HG03175 (cell line): Measurements from ENCODE around the gene MEF2A.
A peak's percentile ranks its signal among the peaks of the same experiment; 100 is the strongest.
"Not testable (repeated sequence)": the region's sequence is repeated elsewhere in the genome, so short reads cannot be mapped to it uniquely, and the experiment has no call there.

Experiments
- ATAC-seq: cut with Tn5 transposase; IDR thresholded peaks from one replicate; pipeline ENCODE4 v1.9.1; 2021; ENCODE audit warnings: mild to moderate bottlenecking, moderate library complexity; ENCODE audit not compliant: unreplicated experiment

Gene MEF2A

GRCh38 chr15:99644913-99645542, 79.2 kb downstream of the MEF2A start:
- ATAC-seq = no peak

- ATAC-seq = no peak
Observed at GRCh38 chr15:99645543-99645935, 79.8 kb downstream of the MEF2A start.

GRCh38 chr15:99645951-99646350, 80.2 kb downstream of the MEF2A start:
- no peak for ATAC-seq

GRCh38 chr15:99651023-99651807, 85.4 kb downstream of the MEF2A start:
- ATAC-seq = no peak

GRCh38 chr15:99656205-99656604, 90.4 kb downstream of the MEF2A start:
- ATAC-seq = no peak

GRCh38 chr15:99657996-99658395, 92.2 kb downstream of the MEF2A start:
- ATAC-seq = no peak

GRCh38 chr15:99662903-99663302, 97.1 kb downstream of the MEF2A start:
- ATAC-seq = no peak

GRCh38 chr15:99666073-99666472, 100.3 kb downstream of the MEF2A start:
- not testable (repeated sequence) for ATAC-seq

GRCh38 chr15:99668533-99669182, 102.9 kb downstream of the MEF2A start:
- no peak for ATAC-seq

GRCh38 chr15:99669250-99669649, 103.5 kb downstream of the MEF2A start:
- no peak for ATAC-seq

- no peak for ATAC-seq
Observed at GRCh38 chr15:99671926-99672635, 106.3 kb downstream of the MEF2A start.

GRCh38 chr15:99673111-99673510, 107.3 kb downstream of the MEF2A start:
- no peak for ATAC-seq

GRCh38 chr15:99674279-99674678, 108.5 kb downstream of the MEF2A start:
- ATAC-seq = no peak

GRCh38 chr15:99677540-99678134, 111.9 kb downstream of the MEF2A start:
- peak; percentile 81 for ATAC-seq

GRCh38 chr15:99680276-99680675, 114.5 kb downstream of the MEF2A start:
- no peak for ATAC-seq

- ATAC-seq = no peak
Observed at GRCh38 chr15:99681990-99682389, 116.2 kb downstream of the MEF2A start.

GRCh38 chr15:99682455-99682854, 116.7 kb downstream of the MEF2A start:
- ATAC-seq = no peak

GRCh38 chr15:99683000-99683670, 117.4 kb downstream of the MEF2A start:
- no peak for ATAC-seq

- no peak for ATAC-seq
Observed at GRCh38 chr15:99686290-99686689, 120.5 kb downstream of the MEF2A start.

- ATAC-seq = no peak
Observed at GRCh38 chr15:99692825-99693224, 127.0 kb downstream of the MEF2A start.
